Mammary epithelial cell (primary cell): ENCODE measurements around the gene RARRES2.

Experiments used
- CTCF ChIP-seq, 2 donors: IDR thresholded peaks in 1 of 2; conservative IDR thresholded peaks in 1 of 2; 2 replicates each; pipeline ENCODE4 v1.5.1; 2011 to 2012; ENCODE audit warnings: inconsistent platforms in 2 of 2, low read length in 2 of 2, mild to moderate bottlenecking in 2 of 2, control low read depth in 1 of 2, low read depth in 1 of 2; ENCODE audit not compliant: insufficient read depth in 1 of 2; ENCODE audit errors: extremely low read depth in 1 of 2
- EZH2 ChIP-seq: IDR thresholded peaks from 2 replicates; pipeline ENCODE4 v1.6.1; 2012; ENCODE audit warnings: low read length, inconsistent platforms, borderline replicate concordance

- TF ChIP-seq CTCF (conservative IDR thresholded peaks at IDR 0.05 in 1 of 2, IDR thresholded peaks at IDR 0.05 in 1 of 2; ENCODE audit: extremely low read depth in 1 of 2, insufficient read depth in 1 of 2, low read depth in 1 of 2, low read length in 2 of 2), result no peak
- TF ChIP-seq EZH2, result no peak
Observed at GRCh38 chr7:150337179-150337578, 4.2 kb downstream of the RARRES2 start.
